ENCODE results near the gene TTC28. TPM values are rescaled to one million over a fixed set of nuclear protein-coding genes. Genes with fewer than 3 reads are reported as not detected.

Gene TTC28
- total and polyA plus RNA-seq, 2 donors (not counting 1 experiment from before 2014, with no cell fraction given) = 8.2 to 31.4 TPM

GRCh38 chr22:28507896-28508295 is 171.7 kb downstream of the TTC28 start:
- H3K4me1 ChIP-seq (ENCODE audit: control insufficient read depth, extremely low read depth, insufficient read depth, low read length) = no peaks in the 10 kb centered on the region
- no peak overlapping the region for H3K27ac ChIP-seq (ENCODE audit: insufficient read depth, low read length)
- no peak for DNase-seq (ENCODE audit: low read depth in 2 of 2)
- no peak overlapping the region for H3K9ac ChIP-seq (ENCODE audit: insufficient read depth, low read length)
- no peaks in the 10 kb centered on the region for H3K79me2 ChIP-seq (ENCODE audit: control insufficient read depth, insufficient read depth, low read length)
- no peaks in the 10 kb centered on the region for H4K20me1 ChIP-seq (ENCODE audit: control insufficient read depth, extremely low read depth, insufficient read depth, low read length)
- H3K4me3 ChIP-seq (replicated peaks in 1 of 4; ENCODE audit: control extremely low read depth in 1 of 4, insufficient read depth in 1 of 4, low read depth in 3 of 4, low read length in 4 of 4) = no peak overlapping the region
- no peaks in the 10 kb centered on the region for H3K36me3 ChIP-seq (ENCODE audit: control insufficient read depth, insufficient read depth, low read length)
- H3K27me3 ChIP-seq (ENCODE audit: control insufficient read depth, insufficient read depth, low read length) = no peaks in the 10 kb centered on the region
- no peak overlapping the region for H2AFZ ChIP-seq (ENCODE audit: low read length)
- no peaks in the 10 kb centered on the region for H3K9me3 ChIP-seq (ENCODE audit: control insufficient read depth, insufficient read depth, low read depth, low read length)
- H3K4me2 ChIP-seq (ENCODE audit: extremely low read depth, insufficient read depth, low read length) = no peak overlapping the region
- TF ChIP-seq EZH2 (IDR thresholded peaks at IDR 0.05; ENCODE audit: low read length, missing control alignments) (no peak), CTCF (conservative IDR thresholded peaks at IDR 0.05 in 1 of 2, IDR thresholded peaks at IDR 0.05 in 1 of 2; ENCODE audit: low read depth in 1 of 2, low read length in 2 of 2) (no peak)

GRCh38 chr22:28506150-28506535 is 173.5 kb downstream of the TTC28 start:
- Histone ChIP-seq H3K79me2 (ENCODE audit: control insufficient read depth, insufficient read depth, low read length) (no peaks in the 10 kb centered on the region), H3K9ac (ENCODE audit: insufficient read depth, low read length) (no peak overlapping the region), H2AFZ (ENCODE audit: low read length) (no peak overlapping the region), H3K4me3 (replicated peaks in 1 of 4; ENCODE audit: control extremely low read depth in 1 of 4, insufficient read depth in 1 of 4, low read depth in 3 of 4, low read length in 4 of 4) (no peak overlapping the region), H3K27me3 (ENCODE audit: control insufficient read depth, insufficient read depth, low read length) (no peaks in the 10 kb centered on the region), H4K20me1 (ENCODE audit: control insufficient read depth, extremely low read depth, insufficient read depth, low read length) (no peaks in the 10 kb centered on the region), H3K4me1 (ENCODE audit: control insufficient read depth, extremely low read depth, insufficient read depth, low read length) (no peaks in the 10 kb centered on the region), H3K4me2 (ENCODE audit: extremely low read depth, insufficient read depth, low read length) (no peak overlapping the region), H3K9me3 (ENCODE audit: control insufficient read depth, insufficient read depth, low read depth, low read length) (no peaks in the 10 kb centered on the region), H3K36me3 (ENCODE audit: control insufficient read depth, insufficient read depth, low read length) (no peaks in the 10 kb centered on the region), H3K27ac (ENCODE audit: insufficient read depth, low read length) (no peak overlapping the region)
- TF ChIP-seq CTCF (conservative IDR thresholded peaks at IDR 0.05 in 1 of 2, IDR thresholded peaks at IDR 0.05 in 1 of 2; ENCODE audit: low read depth in 1 of 2, low read length in 2 of 2) (no peak), EZH2 (IDR thresholded peaks at IDR 0.05; ENCODE audit: low read length, missing control alignments) (no peak)
- no peak for DNase-seq (ENCODE audit: low read depth in 2 of 2)

- Histone ChIP-seq H3K9me3 (ENCODE audit: control insufficient read depth, insufficient read depth, low read depth, low read length) (no peaks in the 10 kb centered on the region), H3K79me2 (ENCODE audit: control insufficient read depth, insufficient read depth, low read length) (no peaks in the 10 kb centered on the region), H3K4me2 (ENCODE audit: extremely low read depth, insufficient read depth, low read length) (no peak overlapping the region), H3K27ac (ENCODE audit: insufficient read depth, low read length) (no peak overlapping the region), H3K9ac (ENCODE audit: insufficient read depth, low read length) (no peak overlapping the region), H3K4me3 (replicated peaks in 1 of 4; ENCODE audit: control extremely low read depth in 1 of 4, insufficient read depth in 1 of 4, low read depth in 3 of 4, low read length in 4 of 4) (no peak overlapping the region), H3K27me3 (ENCODE audit: control insufficient read depth, insufficient read depth, low read length) (no peaks in the 10 kb centered on the region), H3K4me1 (ENCODE audit: control insufficient read depth, extremely low read depth, insufficient read depth, low read length) (no peaks in the 10 kb centered on the region), H4K20me1 (ENCODE audit: control insufficient read depth, extremely low read depth, insufficient read depth, low read length) (no peaks in the 10 kb centered on the region), H3K36me3 (ENCODE audit: control insufficient read depth, insufficient read depth, low read length) (no peaks in the 10 kb centered on the region), H2AFZ (ENCODE audit: low read length) (no peak overlapping the region)
- peak in 1 of 2 donors; percentile 2 for DNase-seq (ENCODE audit: low read depth in 2 of 2)
- TF ChIP-seq CTCF (conservative IDR thresholded peaks at IDR 0.05 in 1 of 2, IDR thresholded peaks at IDR 0.05 in 1 of 2; ENCODE audit: low read depth in 1 of 2, low read length in 2 of 2) (no peak), EZH2 (IDR thresholded peaks at IDR 0.05; ENCODE audit: low read length, missing control alignments) (no peak)
Observed at GRCh38 chr22:28505416-28506149, 174.1 kb downstream of the TTC28 start.
